ENCODE results near the gene NAV1. TPM values are rescaled to one million over a fixed set of nuclear protein-coding genes. Genes with fewer than 3 reads are reported as not detected.
A peak's percentile ranks its signal among the peaks of the same experiment; 100 is the strongest.

The NAV1 gene
- total and polyA plus RNA-seq, 9 of the 15 experiments (the other 6 are each of a cell fraction or from before 2014, with no cell fraction given): 0.91 to 16.8 (median 3.2) TPM

- TF ChIP-seq NR2C2 (CRISPR knock-in tag; IDR thresholded peaks at IDR 0.05) (no peak), NR2C2 (tag; IDR thresholded peaks at IDR 0.05) (0 out of 2 replicates have a peak, but pooled peaks have one; percentile 12), ATF2 (CRISPR knock-in tag; IDR thresholded peaks at IDR 0.05) (no peak), MBD2 (IDR thresholded peaks at IDR 0.05; ENCODE audit: borderline replicate concordance, low read depth) (no peak), ZBTB17 (CRISPR knock-in tag; IDR thresholded peaks at IDR 0.05) (peak; percentile 71; the same call in 1 of the 2 replicates), HDAC8 (tag; IDR thresholded peaks at IDR 0.05) (no peak), ZFX (CRISPR knock-in tag; IDR thresholded peaks at IDR 0.05) (no peak)
Measured at GRCh38 chr1:201554190-201554600, 15.3 kb downstream of the NAV1 start (continued).

DNA sequence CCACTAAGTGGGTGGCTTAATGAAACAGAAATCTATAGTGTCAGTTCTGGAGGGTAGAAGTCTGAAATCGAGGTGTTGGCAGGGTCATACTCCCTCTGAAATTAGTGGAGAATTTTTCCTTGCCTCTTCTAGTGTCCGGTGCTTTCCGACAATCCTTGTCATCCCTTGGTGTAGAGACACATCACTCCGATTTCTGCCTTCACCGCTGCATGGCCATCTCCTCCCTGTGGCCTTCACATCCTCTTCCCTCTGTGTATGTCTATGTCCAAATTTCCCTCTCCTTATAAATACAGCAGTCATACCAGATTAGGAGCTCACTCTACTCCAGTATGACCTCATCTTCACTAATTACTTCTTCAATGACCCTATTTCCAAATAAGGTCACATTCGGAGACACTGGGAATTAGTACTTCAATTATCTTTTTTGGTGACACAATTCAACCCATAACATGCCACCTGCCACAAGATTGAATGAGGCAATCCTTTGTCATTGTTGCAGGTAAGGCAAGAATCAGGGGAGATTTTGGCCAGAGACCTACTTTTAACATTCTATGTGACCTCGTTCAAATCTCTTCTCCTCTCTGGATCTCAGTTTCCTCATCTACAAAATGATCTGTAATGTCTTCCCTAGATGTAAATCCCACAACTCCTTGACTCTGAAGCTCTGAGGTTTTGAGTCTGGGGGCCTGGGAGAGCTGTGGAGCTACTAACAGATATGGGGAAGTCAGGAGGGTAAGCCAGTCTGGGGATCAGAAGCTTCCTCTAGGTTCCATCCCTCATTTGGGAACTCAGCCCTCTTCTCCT lies 16.1 kb downstream of the NAV1 start:
- CTCF ChIA-PET (ENCODE audit: low intra/inter-chr PET ratio): no interaction called here
- no peak overlapping the region for H3K4me3 ChIP-seq
- intact Hi-C loops (cut with micrococcal nuclease): no loop called here
- in situ Hi-C loops (cut with MboI): loop anchor here (5.0 kb wide), 2 partner anchors 227 to 252 kb away; no protein-coding TSS in a partner anchor
- H3K36me3 ChIP-seq (ENCODE audit: control insufficient read depth, insufficient read depth, low read length): no peaks in the 10 kb centered on the region
- peaks cover 9 to 50% of the 10 kb centered on the region in 2 experiments for H3K4me1 ChIP-seq (replicated peaks in 1 of 2; ENCODE audit: control insufficient read depth in 2 of 2, insufficient read depth in 2 of 2, low read length in 2 of 2)
- H3K4me2 ChIP-seq (ENCODE audit: insufficient read depth, low read length): no peak overlapping the region
- no TSS peak for BruUV-seq (replicated peaks)
- DNase-seq (ENCODE audit: extremely low read depth in 1 of 4, low spot score in 3 of 4) (no peak), ATAC-seq (no peak), FAIRE-seq (no peak)
- no peaks in the 10 kb centered on the region for H3K27me3 ChIP-seq (ENCODE audit: control insufficient read depth in 2 of 2, insufficient read depth in 2 of 2, low read length in 2 of 2)
- H3K9me1 ChIP-seq (ENCODE audit: control insufficient read depth, insufficient read depth, low read length): no peaks in the 10 kb centered on the region
- WGBS (ENCODE audit: insufficient coverage, low coverage, missing lambda C conversion rate): 51% methylated on average over 7 of the region's 7 CpGs
- no peaks in the 10 kb centered on the region for H3K9me3 ChIP-seq (replicated peaks; ENCODE audit: control insufficient read depth, insufficient read depth, low read depth, low read length)
- POLR2A ChIA-PET: interaction anchor here (1.3 to 1.4 kb wide), 2 partner anchors 11 to 234 kb away, joined by 3 read pairs; no protein-coding TSS in a partner anchor
- H2AFZ ChIP-seq (ENCODE audit: low read depth, low read length): peak overlapping the region; percentile 66
- no peak overlapping the region for H3K9ac ChIP-seq (ENCODE audit: insufficient read depth in 1 of 2, low read depth in 2 of 2, low read length in 2 of 2)
- no peaks in the 10 kb centered on the region for H4K20me1 ChIP-seq (replicated peaks; ENCODE audit: control insufficient read depth, insufficient read depth, low read length)
- no peaks in the 10 kb centered on the region for H3K79me2 ChIP-seq (ENCODE audit: control insufficient read depth, insufficient read depth, low read length)
- no peak overlapping the region for H3K27ac ChIP-seq (ENCODE audit: extremely low read depth, low read depth, low read length)
- TF ChIP-seq BACH1 (tag; IDR thresholded peaks at IDR 0.05) (peak; percentile 73; the same call in 1 of the 2 replicates), JUND (IDR thresholded peaks at IDR 0.05; ENCODE audit: borderline replicate concordance, low read depth, low read length) (peak; percentile 47), JUND (tag; IDR thresholded peaks at IDR 0.05; ENCODE audit: borderline replicate concordance, low read depth, low read length) (peak; percentile 62; the same call in 1 of the 3 replicates), CEBPG (CRISPR knock-in tag; IDR thresholded peaks at IDR 0.05) (peak; percentile 68; the same call in 1 of the 2 replicates), CEBPG (tag; conservative IDR thresholded peaks at IDR 0.05 in 1 of 2, IDR thresholded peaks at IDR 0.05 in 1 of 2) (peak; percentile 45 to 96; a peak in 3 of 4 replicates), ZNF175 (CRISPR knock-in tag; IDR thresholded peaks at IDR 0.05; ENCODE audit: low read depth) (peak; percentile 96), HNRNPL (IDR thresholded peaks at IDR 0.05; ENCODE audit: low read depth, low read length) (no peak), ATF7 (IDR thresholded peaks at IDR 0.05) (peak; percentile 84), PTTG1 (tag; IDR thresholded peaks at IDR 0.05; ENCODE audit: low read depth) (no peak), RBFOX2 (IDR thresholded peaks at IDR 0.05; ENCODE audit: low read depth, low read length) (no peak), ZNF395 (CRISPR knock-in tag; IDR thresholded peaks at IDR 0.05) (peak; percentile 39; the same call in 1 of the 2 replicates), ZNF24 (IDR thresholded peaks at IDR 0.05) (no peak)

Measured in K562 (cell line).